ENCODE measurements around the gene USP24.

- TF ChIP-seq CTCF (IDR thresholded peaks at IDR 0.05; ENCODE audit: insufficient read depth, low read depth, low read length): no peak
- TF ChIP-seq EZH2 (IDR thresholded peaks at IDR 0.05; ENCODE audit: insufficient read depth, low read length): no peak
Measured at GRCh38 chr1:55179177-55179835, 35.9 kb downstream of the USP24 start.

Measured in astrocyte (in vitro differentiated cells and primary cell).